Measurements from ENCODE around the gene LIMK2.
A peak's percentile ranks its signal among the peaks of the same experiment; 100 is the strongest.
"Not testable (repeated sequence)": the region's sequence is repeated elsewhere in the genome, so short reads cannot be mapped to it uniquely, and the experiment has no call there.

Gene LIMK2

GRCh38 chr22:31212783-31213629 lies 908 bp downstream of the LIMK2 start:
- DNase-seq = peak; percentile 28

GRCh38 chr22:31215018-31215535 lies 3.0 kb downstream of the LIMK2 start:
- no peak for DNase-seq

- DNase-seq = no peak
Measured at GRCh38 chr22:31218565-31219262, 6.6 kb downstream of the LIMK2 start.

- no peak for DNase-seq
Measured at GRCh38 chr22:31221084-31221483, 9.0 kb downstream of the LIMK2 start.

- DNase-seq = no peak
Measured at GRCh38 chr22:31222736-31223135, 10.6 kb downstream of the LIMK2 start.

- no peak for DNase-seq
Measured at GRCh38 chr22:31223786-31224191, 11.7 kb downstream of the LIMK2 start.

- DNase-seq = not testable (repeated sequence)
Measured at GRCh38 chr22:31224691-31225090, 12.6 kb downstream of the LIMK2 start.

GRCh38 chr22:31227186-31227585 lies 15.1 kb downstream of the LIMK2 start:
- DNase-seq = no peak

GRCh38 chr22:31229402-31230079 lies 17.4 kb downstream of the LIMK2 start:
- DNase-seq = no peak

GRCh38 chr22:31230155-31230870 lies 18.2 kb downstream of the LIMK2 start:
- no peak for DNase-seq

- DNase-seq = no peak
Measured at GRCh38 chr22:31230871-31231621, 18.9 kb downstream of the LIMK2 start.

GRCh38 chr22:31233001-31233400 lies 20.9 kb downstream of the LIMK2 start:
- DNase-seq = no peak

GRCh38 chr22:31235081-31235480 lies 23.0 kb downstream of the LIMK2 start:
- no peak for DNase-seq

- not testable (repeated sequence) for DNase-seq
Measured at GRCh38 chr22:31236044-31236443, 23.9 kb downstream of the LIMK2 start.

- DNase-seq = no peak
Measured at GRCh38 chr22:31238057-31238456, 26.0 kb downstream of the LIMK2 start.

GRCh38 chr22:31239771-31240370 lies 27.8 kb downstream of the LIMK2 start:
- no peak for DNase-seq

- DNase-seq = no peak
Measured at GRCh38 chr22:31241200-31241599, 29.1 kb downstream of the LIMK2 start.

- DNase-seq = no peak
Measured at GRCh38 chr22:31241936-31242335, 29.8 kb downstream of the LIMK2 start.

GRCh38 chr22:31243339-31244045 lies 31.4 kb downstream of the LIMK2 start:
- no peak for DNase-seq

- DNase-seq = no peak
Measured at GRCh38 chr22:31244046-31244942, 32.2 kb downstream of the LIMK2 start.

Data from stimulated activated CD8-positive, alpha-beta memory T cell treated with anti-CD3 and anti-CD28 coated beads, Interleukin-4, amount 100 ng/mL, for 48 hours (primary cell).